H54 (cell line): ENCODE results near the gene SERGEF.
A peak's percentile ranks its signal among the peaks of the same experiment; 100 is the strongest.

ENCODE experiments used
- DNase-seq: peaks from one replicate; pipeline ENCODE4 v3.0.0; 2011; ENCODE audit warnings: low spot score, mixed read lengths; ENCODE audit not compliant: insufficient read length
- FAIRE-seq: peaks from 3 replicates; lab custom pipeline; 2011; peaks lifted over from hg19 to GRCh38; lab: Jason Lieb, UNC
- POLR2A ChIP-seq: IDR thresholded peaks from 2 replicates; pipeline ENCODE4 v1.6.1; 2011; ENCODE audit warnings: low read depth, mild to moderate bottlenecking, low read length

The SERGEF gene

GRCh38 chr11:17767301-17767885 lies 245.5 kb downstream of the SERGEF start:
- no peak for TF ChIP-seq POLR2A
- FAIRE-seq (no peak), DNase-seq (no peak)

GRCh38 chr11:17766590-17766989 lies 246.3 kb downstream of the SERGEF start:
- no peak for FAIRE-seq
- DNase-seq: no peak
- no peak for TF ChIP-seq POLR2A

GRCh38 chr11:17766073-17766359 lies 246.8 kb downstream of the SERGEF start:
- DNase-seq (no peak), FAIRE-seq (no peak)
- TF ChIP-seq POLR2A: no peak

GRCh38 chr11:17765356-17766072 lies 247.3 kb downstream of the SERGEF start:
- no peak for TF ChIP-seq POLR2A
- no peak for DNase-seq
- FAIRE-seq: no peak

- TF ChIP-seq POLR2A: no peak
- FAIRE-seq (no peak), DNase-seq (no peak)
These were observed 248.2 kb downstream of the SERGEF start for GRCh38 chr11:17764446-17765218.

GRCh38 chr11:17763703-17764102 lies 249.1 kb downstream of the SERGEF start:
- no peak for TF ChIP-seq POLR2A
- FAIRE-seq (no peak), DNase-seq (no peak)

GRCh38 chr11:17763244-17763643 lies 249.6 kb downstream of the SERGEF start:
- DNase-seq: no peak
- no peak for TF ChIP-seq POLR2A
- FAIRE-seq: no peak

GRCh38 chr11:17762309-17762974 lies 250.4 kb downstream of the SERGEF start:
- DNase-seq (no peak), FAIRE-seq (no peak)
- TF ChIP-seq POLR2A: no peak

- peak; percentile 62 for DNase-seq
- no peak for FAIRE-seq
- TF ChIP-seq POLR2A: no peak
These were observed 252.5 kb downstream of the SERGEF start for GRCh38 chr11:17760102-17761029.

GRCh38 chr11:17755891-17756290 lies 257.0 kb downstream of the SERGEF start:
- no peak for TF ChIP-seq POLR2A
- DNase-seq (no peak), FAIRE-seq (no peak)

- DNase-seq (no peak), FAIRE-seq (no peak)
- no peak for TF ChIP-seq POLR2A
These were observed 259.2 kb downstream of the SERGEF start for GRCh38 chr11:17753641-17754040.

- FAIRE-seq: no peak
- no peak for TF ChIP-seq POLR2A
- DNase-seq: no peak
These were observed 259.7 kb downstream of the SERGEF start for GRCh38 chr11:17753153-17753552.

GRCh38 chr11:17752144-17752543 lies 260.7 kb downstream of the SERGEF start:
- DNase-seq (no peak), FAIRE-seq (no peak)
- no peak for TF ChIP-seq POLR2A
